Measurements from ENCODE around the gene TEX12.
"Not testable (repeated sequence)": the region's sequence is repeated elsewhere in the genome, so short reads cannot be mapped to it uniquely, and the experiment has no call there.

- TF ChIP-seq CTCF (IDR thresholded peaks at IDR 0.05; ENCODE audit: poor library complexity, severe bottlenecking); SMC3 (conservative IDR thresholded peaks at IDR 0.05; ENCODE audit: poor library complexity); TAF1 (IDR thresholded peaks at IDR 0.05; ENCODE audit: low read depth); EZH2 (IDR thresholded peaks at IDR 0.05; ENCODE audit: borderline replicate concordance, insufficient read depth, low read length, poor library complexity, severe bottlenecking); POLR2AphosphoS5 (IDR thresholded peaks at IDR 0.05); EP300 (conservative IDR thresholded peaks at IDR 0.05; ENCODE audit: poor library complexity, severe bottlenecking): not testable (repeated sequence)
Measured at GRCh38 chr11:112162200-112162599, 5.0 kb upstream of the TEX12 start.
